IPS-18a (cell line): ENCODE data around the gene GRIN2A.

Experiments used
- H3K27ac ChIP-seq: one replicate; pipeline ENCODE4 v1.5.1; 2013; ENCODE audit warnings: low read length
- H3K27me3 ChIP-seq: one replicate; pipeline ENCODE4 v1.6.1; 2013; ENCODE audit warnings: mild to moderate bottlenecking, low read length; ENCODE audit not compliant: control insufficient read depth, insufficient read depth
- H3K36me3 ChIP-seq: one replicate; pipeline ENCODE4 v1.6.1; 2013; ENCODE audit warnings: low read depth, low read length; ENCODE audit not compliant: control insufficient read depth
- H3K4me1 ChIP-seq: one replicate; pipeline ENCODE4 v1.6.1; 2013; ENCODE audit warnings: low read depth, low read length; ENCODE audit not compliant: control insufficient read depth
- H3K4me3 ChIP-seq: one replicate; pipeline ENCODE4 v1.5.1; 2013; ENCODE audit warnings: low read length
- H3K9ac ChIP-seq: one replicate; pipeline ENCODE4 v1.6.1; 2013; ENCODE audit warnings: mild to moderate bottlenecking, low read length, moderate library complexity
- H3K9me3 ChIP-seq: one replicate; pipeline ENCODE4 v1.6.1; 2013; ENCODE audit warnings: low read depth, low read length; ENCODE audit not compliant: control insufficient read depth

Gene GRIN2A

DNA sequence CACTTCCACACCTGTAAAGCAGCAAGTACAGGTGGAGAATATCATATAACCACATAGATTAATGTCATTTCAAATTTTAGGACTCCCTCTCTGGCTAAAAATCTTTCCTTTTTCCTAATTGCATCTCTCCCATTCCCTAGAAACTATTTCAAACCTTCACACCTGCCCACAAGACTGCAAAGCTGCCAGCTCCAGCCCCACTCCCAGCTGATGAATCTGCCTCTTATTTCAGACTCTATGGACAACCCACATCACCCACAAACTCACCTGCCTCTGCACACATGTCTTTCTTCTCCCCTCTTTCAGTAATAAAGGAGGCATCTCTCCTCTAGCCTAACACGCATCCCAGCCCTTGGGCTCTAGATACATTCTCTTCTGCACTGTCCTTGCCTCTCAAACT, 315.1 kb downstream of the GRIN2A start:
- Histone ChIP-seq H3K4me1 (no peaks in the 10 kb centered on the region), H3K27ac (no peak overlapping the region), H3K27me3 (no peaks in the 10 kb centered on the region), H3K4me3 (no peak overlapping the region), H3K9me3 (no peaks in the 10 kb centered on the region), H3K9ac (no peak overlapping the region), H3K36me3 (no peaks in the 10 kb centered on the region)

DNA sequence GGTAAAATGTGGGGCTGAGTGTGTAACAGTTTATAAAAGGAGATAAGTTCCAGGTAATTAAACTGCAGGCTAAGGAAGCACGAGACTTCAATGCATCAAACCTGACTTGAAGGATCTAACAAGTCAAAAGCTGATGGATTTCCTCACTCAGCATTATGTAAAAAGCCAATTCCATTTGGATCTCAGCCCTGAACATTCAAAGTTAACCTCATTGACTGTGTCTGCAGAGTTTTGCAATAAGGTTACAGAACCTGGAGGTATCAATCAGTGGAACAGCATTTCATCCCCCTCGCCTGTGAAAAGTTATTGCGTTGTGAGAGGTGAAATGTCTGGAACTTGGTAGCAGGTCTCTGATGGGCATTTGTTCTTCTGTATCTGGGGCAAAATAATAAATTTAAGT, 317.8 kb downstream of the GRIN2A start:
- no peak overlapping the region for H3K9ac ChIP-seq
- H3K36me3 ChIP-seq: no peaks in the 10 kb centered on the region

DNA sequence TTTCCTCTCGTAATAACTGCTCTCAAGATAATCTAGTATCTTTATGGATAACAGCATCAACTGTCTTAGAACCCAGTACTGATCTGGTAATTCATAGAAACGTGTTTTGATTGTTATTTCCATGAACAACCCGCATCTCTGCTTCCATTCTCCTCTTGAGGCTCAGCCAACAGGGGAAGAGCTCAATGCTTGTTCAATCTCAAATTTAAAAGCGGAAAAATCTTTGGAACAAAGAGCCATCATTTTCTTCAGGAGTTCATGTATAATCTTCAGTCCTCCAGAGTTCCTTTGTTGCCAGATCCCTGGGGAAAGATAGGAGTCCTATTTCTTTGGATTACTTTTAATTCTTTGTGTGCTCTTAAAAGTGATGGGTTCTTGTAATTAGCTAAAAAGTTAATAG, 319.9 kb downstream of the GRIN2A start:
- H3K4me1 ChIP-seq: no peaks in the 10 kb centered on the region
- no peak overlapping the region for H3K27ac ChIP-seq

More for the DNA sequence above, 317.8 kb downstream of the GRIN2A start:
- no peak overlapping the region for H3K27ac ChIP-seq
- no peak overlapping the region for H3K4me3 ChIP-seq
- H3K27me3 ChIP-seq: no peaks in the 10 kb centered on the region
- no peaks in the 10 kb centered on the region for H3K9me3 ChIP-seq
- no peaks in the 10 kb centered on the region for H3K4me1 ChIP-seq

DNA sequence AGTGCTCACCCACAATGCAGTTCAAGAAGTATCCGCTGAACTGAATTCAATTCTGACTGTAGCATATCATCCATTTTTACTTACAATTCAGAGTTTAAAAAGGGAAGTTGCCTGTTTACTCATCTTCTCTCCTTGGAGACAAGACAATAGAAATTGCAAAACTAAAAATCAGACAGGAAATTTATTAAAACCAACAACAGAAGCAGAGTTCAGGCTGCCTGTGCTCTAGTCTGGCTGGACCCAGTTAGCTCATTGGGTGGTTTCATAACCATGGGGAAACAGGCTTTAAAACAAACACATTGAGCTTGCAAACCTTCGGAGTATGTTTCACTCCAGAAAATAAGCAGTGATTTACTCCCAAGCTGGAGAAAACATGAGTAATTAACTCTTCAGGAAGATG, 321.4 kb downstream of the GRIN2A start:
- Histone ChIP-seq H3K27me3 (no peaks in the 10 kb centered on the region), H3K4me3 (no peak overlapping the region), H3K27ac (no peak overlapping the region), H3K4me1 (no peaks in the 10 kb centered on the region), H3K36me3 (no peaks in the 10 kb centered on the region), H3K9ac (no peak overlapping the region), H3K9me3 (no peaks in the 10 kb centered on the region)

More for the DNA sequence above, 319.9 kb downstream of the GRIN2A start:
- Histone ChIP-seq H3K4me3 (no peak overlapping the region), H3K36me3 (no peaks in the 10 kb centered on the region), H3K9me3 (no peaks in the 10 kb centered on the region), H3K27me3 (no peaks in the 10 kb centered on the region), H3K9ac (no peak overlapping the region)

DNA sequence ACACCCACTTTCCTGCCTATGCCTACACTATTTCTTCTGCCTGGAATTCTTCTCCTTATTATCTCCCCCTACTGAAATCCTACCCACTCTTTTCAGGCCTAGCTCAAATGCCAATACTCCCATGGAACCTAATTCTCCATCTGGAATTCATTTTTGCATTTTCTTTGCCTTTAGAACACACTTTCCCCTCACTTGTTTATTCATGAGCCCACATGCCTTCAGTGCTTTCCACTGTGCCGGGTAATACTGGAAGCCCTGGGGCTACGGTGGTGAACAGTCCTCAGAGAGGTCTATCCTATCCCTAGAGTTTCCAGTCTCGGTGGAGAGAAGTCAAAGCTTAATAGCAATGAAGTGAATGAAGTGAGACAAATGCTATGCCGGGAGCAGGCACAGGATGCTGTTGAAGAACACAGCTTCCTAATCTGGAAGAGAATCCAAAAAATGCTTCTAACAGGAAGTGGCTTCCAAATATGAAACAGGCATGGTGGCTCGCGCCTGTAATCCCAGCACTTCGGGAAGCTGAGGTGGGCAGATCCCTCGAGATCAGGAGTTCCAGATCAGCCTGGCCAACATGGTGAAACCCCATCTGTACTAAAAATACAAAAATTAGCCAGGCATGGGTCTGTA, 322.4 kb downstream of the GRIN2A start:
- Histone ChIP-seq H3K27me3 (no peaks in the 10 kb centered on the region), H3K9me3 (no peaks in the 10 kb centered on the region)

DNA sequence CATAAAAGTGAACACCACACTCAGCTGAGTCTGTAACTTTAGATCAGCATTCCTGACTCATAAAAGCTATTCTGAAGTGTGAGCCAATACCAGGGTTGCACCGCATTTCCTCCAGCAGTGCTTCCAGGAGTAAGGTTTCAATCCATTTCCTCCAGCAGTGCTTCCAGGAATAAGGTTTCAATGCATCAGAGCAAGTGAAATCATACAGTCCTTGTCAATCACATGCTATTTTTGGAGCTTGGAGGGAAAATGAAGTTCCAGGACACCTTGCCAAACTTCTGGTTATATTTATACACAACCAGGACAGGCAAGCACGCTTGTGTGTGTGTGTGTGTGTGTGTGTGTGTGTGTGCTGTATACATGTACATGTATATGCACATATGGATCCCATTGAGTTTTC, 327.6 kb downstream of the GRIN2A start:
- Histone ChIP-seq H3K27ac (no peak overlapping the region), H3K4me1 (no peaks in the 10 kb centered on the region), H3K9me3 (no peaks in the 10 kb centered on the region), H3K36me3 (no peaks in the 10 kb centered on the region), H3K4me3 (no peak overlapping the region), H3K27me3 (no peaks in the 10 kb centered on the region), H3K9ac (no peak overlapping the region)

More for the DNA sequence above, 322.4 kb downstream of the GRIN2A start:
- no peaks in the 10 kb centered on the region for H3K4me1 ChIP-seq
- no peaks in the 10 kb centered on the region for H3K36me3 ChIP-seq
- no peak overlapping the region for H3K27ac ChIP-seq
- H3K4me3 ChIP-seq: no peak overlapping the region
- H3K9ac ChIP-seq: no peak overlapping the region

DNA sequence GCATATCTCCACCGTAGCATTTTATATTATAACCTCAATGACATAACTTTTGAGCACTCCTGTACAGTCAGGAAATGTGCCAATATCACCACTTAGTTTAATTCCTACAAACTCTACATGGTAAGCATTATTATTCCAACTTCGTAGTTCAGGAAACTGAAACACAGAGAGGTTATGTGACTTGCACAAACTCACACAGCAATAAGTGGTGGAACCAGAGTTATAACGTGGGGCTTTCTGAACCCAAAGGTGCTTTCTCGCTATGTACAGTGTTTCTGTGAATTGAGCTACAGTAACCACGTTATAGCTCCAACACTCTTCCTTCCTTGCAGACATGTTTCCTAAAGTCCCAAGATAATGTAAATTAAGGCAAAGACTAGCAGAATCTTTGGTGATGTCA, 330.2 kb downstream of the GRIN2A start:
- Histone ChIP-seq H3K27ac (no peak overlapping the region), H3K9me3 (no peaks in the 10 kb centered on the region), H3K9ac (no peak overlapping the region), H3K4me3 (no peak overlapping the region), H3K4me1 (no peaks in the 10 kb centered on the region), H3K27me3 (no peaks in the 10 kb centered on the region), H3K36me3 (no peaks in the 10 kb centered on the region)

DNA sequence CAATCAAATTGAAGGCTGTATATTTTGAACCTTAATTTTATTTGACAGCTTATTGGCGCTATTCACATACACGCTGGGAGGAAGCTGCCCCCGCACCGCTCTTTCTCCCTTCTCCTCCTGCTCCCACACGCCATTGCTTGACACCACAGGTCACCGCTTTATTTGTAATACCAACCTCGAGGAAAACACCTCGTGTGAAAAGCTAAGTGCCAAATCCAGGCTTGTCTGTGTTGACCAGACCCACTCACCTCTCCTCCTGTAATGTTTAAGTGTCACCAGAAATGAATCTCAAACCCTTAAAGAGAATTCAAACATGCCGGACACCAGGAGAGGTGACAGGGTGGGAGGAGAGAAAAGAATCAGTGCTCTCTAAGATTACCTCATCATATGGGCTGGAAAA, 331.4 kb downstream of the GRIN2A start:
- no peaks in the 10 kb centered on the region for H3K9me3 ChIP-seq
- no peaks in the 10 kb centered on the region for H3K27me3 ChIP-seq
- no peak overlapping the region for H3K4me3 ChIP-seq
- no peaks in the 10 kb centered on the region for H3K4me1 ChIP-seq
- H3K27ac ChIP-seq: no peak overlapping the region
- H3K9ac ChIP-seq: no peak overlapping the region
- no peaks in the 10 kb centered on the region for H3K36me3 ChIP-seq

DNA sequence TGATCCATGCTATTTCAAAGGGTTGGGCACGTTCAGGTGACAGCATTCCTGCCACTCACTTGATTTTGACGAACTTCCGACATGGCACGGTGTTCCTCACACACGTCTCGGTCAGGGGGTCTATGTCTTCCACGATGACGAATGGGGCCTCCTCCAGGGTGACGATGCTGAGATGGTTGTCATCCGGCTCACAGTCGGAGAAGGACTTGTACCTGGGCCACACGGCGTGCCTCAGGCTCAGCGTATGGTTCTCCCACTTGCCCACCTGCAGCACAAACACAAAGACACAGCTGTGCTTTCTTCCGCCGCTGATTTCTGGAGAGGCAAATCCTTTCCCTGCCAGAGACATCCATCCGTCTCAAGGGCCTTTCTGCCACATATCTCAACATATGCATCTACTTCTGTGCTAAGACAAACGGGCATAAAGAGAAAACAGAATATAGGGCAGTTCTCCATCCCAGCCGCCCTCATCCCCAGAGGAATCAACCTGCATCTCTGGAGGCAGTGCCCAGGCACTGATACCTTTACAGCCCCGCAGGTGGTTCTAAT, 332.5 kb downstream of the GRIN2A start:
- Histone ChIP-seq H3K27me3 (no peaks in the 10 kb centered on the region), H3K4me1 (no peaks in the 10 kb centered on the region), H3K27ac (no peak overlapping the region), H3K36me3 (no peaks in the 10 kb centered on the region), H3K4me3 (no peak overlapping the region), H3K9me3 (no peaks in the 10 kb centered on the region), H3K9ac (no peak overlapping the region)

DNA sequence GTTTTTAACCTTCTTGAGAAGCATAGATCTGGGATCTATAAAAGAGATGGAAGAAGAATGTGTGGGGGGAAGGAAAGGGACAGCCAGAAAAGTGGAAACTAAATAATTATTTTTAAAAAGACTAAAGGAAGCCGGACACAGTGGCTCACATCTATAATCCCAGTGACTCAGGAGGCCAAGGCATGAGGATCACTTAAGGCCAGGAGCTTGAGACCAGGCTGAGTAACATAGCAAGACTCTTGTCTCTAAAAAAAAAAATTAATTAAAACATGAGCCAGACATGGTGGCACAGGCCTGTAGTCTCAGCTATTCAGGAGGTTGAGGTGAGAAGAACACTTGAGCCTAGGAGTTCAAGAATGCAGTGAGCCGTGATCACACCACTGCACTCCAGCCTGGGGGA, 335.1 kb downstream of the GRIN2A start:
- no peaks in the 10 kb centered on the region for H3K4me1 ChIP-seq
- H3K36me3 ChIP-seq: no peaks in the 10 kb centered on the region
- no peaks in the 10 kb centered on the region for H3K27me3 ChIP-seq
- no peak overlapping the region for H3K27ac ChIP-seq
- H3K9me3 ChIP-seq: no peaks in the 10 kb centered on the region
- H3K9ac ChIP-seq: no peak overlapping the region
- no peak overlapping the region for H3K4me3 ChIP-seq

DNA sequence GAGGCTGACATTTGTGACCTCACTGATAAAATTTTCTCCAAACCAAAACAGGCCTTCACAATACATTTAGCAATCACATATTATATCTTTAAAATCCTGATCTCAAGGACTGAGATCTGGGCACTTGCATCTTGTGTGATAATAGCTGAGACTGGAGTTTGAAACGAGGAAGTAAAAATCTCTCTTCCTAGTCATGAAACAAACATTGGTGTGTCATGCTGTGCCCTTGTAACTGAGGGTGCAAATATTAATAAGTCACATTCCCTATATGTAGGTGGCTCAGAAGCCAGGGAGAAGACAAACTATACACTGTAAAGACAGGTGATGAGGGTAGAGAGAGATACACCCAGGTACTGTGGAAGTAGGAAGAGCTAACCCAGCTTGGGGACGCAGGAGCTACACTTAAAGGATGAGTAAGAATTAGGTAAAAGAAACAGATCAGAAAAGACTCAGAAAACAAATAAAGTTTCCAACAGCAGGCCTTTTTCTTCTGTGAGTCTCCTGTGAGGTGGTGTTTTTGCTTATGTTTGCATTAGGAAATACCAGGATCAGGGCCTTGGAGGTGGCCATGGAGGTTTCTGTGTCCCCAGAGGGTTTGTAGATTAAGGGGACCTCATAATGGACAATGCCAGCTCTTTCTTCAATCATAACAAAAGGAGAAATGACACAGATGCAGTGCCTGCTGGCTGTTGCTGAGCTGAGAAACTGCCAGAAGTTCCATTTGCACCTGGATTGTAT, 335.7 kb downstream of the GRIN2A start:
- no peaks in the 10 kb centered on the region for H3K36me3 ChIP-seq
- H3K4me3 ChIP-seq: no peak overlapping the region
- H3K27me3 ChIP-seq: no peaks in the 10 kb centered on the region
- no peaks in the 10 kb centered on the region for H3K4me1 ChIP-seq
- H3K27ac ChIP-seq: no peak overlapping the region
- H3K9ac ChIP-seq: no peak overlapping the region
- H3K9me3 ChIP-seq: no peaks in the 10 kb centered on the region
